ENCODE data around the gene DDAH1.

The DDAH1 gene

GRCh38 chr1:85274969-85275453 is 189.9 kb downstream of the DDAH1 start:
- no peak for DNase-seq (ENCODE audit: low spot score)

DNA sequence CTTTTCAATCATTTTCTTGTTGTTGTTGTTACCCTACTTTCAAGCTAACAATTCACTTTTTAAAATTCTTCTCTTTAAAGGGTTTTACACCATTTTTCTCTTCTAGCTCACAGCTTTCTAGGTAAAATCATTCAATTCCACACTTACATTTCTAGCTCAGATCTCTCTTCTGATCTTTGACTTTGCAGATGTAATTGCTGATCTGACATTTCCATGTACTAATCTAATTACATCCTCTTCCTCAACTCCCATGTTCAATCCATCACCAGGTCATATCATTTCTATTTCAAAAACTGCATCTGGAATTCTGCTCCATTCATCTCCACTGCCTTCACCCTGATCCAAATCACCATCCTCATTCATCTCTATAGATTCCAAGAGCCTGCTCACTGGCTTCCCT is 191.6 kb downstream of the DDAH1 start:
- no peak for DNase-seq (ENCODE audit: low spot score)

GRCh38 chr1:85268801-85269585 is 196.0 kb downstream of the DDAH1 start:
- DNase-seq (ENCODE audit: low spot score): no peak

Measured in HuH-7.5 (cell line).